Measurements from ENCODE around the gene RAPGEF1. TPM values are rescaled to one million over a fixed set of nuclear protein-coding genes. Genes with fewer than 3 reads are reported as not detected.

RAPGEF1 gene
- total RNA-seq, 1 donor from 2014 or later = 57.9 TPM

DNA sequence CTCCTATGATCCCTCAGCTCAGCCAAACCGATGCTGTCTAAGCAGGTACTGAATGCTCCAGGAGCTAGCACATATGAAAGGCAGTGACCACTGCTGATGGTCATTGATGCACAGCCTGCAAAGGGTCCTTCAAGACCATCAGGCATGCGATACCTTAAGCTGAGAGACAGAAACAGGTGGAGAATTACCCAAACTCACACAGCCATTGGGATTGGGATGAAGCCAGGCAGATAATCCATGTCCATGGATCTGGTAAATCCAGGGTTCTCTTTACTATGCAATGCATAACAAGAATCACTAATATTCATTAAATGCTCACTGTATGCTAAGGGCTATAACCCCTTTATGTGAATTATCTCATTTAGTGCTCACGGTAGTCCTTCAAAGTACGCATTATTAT lies 36.2 kb downstream of the RAPGEF1 start:
- H3K27ac ChIP-seq = no peak overlapping the region

DNA sequence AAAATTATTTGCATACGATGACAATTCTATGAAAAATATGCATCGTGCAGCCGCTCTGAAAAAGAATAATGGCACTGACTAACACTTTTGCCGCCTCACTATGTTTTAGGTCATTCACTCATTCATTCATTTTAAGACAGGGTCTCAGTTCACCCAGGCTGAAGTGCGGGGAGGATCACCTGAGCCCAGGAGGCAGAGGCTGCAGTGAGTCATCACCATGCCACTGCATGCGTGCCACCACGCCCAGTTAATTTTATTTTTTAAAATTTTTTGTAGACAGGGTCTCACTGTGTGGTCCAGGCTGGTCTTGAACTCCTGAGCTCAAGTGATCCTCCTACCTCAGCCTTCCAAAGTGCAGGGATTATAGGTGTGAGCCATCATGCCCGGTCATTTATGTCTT lies 37.0 kb downstream of the RAPGEF1 start:
- Histone ChIP-seq H3K4me3 (no peak overlapping the region), H3K27me3 (no peaks in the 10 kb centered on the region), H3K36me3 (no peaks in the 10 kb centered on the region), H3K9me3 (no peaks in the 10 kb centered on the region), H3K27ac (no peak overlapping the region), H3K4me1 (peaks cover 89% of the 10 kb centered on the region)
- intact Hi-C loops (cut with DNase I) = no loop called here
- TF ChIP-seq POLR2A (IDR thresholded peaks at IDR 0.05) (no peak), POLR2AphosphoS5 (IDR thresholded peaks at IDR 0.05; ENCODE audit: insufficient read depth in 1 of 2, low read depth in 1 of 2) (no peak)
- TF ChIP-seq, protein P1, sequence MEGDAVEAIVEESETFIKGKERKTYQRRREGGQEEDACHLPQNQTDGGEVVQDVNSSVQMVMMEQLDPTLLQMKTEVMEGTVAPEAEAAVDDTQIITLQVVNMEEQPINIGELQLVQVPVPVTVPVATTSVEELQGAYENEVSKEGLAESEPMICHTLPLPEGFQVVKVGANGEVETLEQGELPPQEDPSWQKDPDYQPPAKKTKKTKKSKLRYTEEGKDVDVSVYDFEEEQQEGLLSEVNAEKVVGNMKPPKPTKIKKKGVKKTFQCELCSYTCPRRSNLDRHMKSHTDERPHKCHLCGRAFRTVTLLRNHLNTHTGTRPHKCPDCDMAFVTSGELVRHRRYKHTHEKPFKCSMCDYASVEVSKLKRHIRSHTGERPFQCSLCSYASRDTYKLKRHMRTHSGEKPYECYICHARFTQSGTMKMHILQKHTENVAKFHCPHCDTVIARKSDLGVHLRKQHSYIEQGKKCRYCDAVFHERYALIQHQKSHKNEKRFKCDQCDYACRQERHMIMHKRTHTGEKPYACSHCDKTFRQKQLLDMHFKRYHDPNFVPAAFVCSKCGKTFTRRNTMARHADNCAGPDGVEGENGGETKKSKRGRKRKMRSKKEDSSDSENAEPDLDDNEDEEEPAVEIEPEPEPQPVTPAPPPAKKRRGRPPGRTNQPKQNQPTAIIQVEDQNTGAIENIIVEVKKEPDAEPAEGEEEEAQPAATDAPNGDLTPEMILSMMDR (IDR thresholded peaks at IDR 0.05) = no peak
- DNase-seq (ENCODE audit: extremely low spot score in 2 of 2) = no peak

More for the DNA sequence above, 36.2 kb downstream of the RAPGEF1 start:
- intact Hi-C loops (cut with DNase I) = no loop called here
- no peak for TF ChIP-seq POLR2AphosphoS5 (IDR thresholded peaks at IDR 0.05; ENCODE audit: insufficient read depth in 1 of 2, low read depth in 1 of 2)
- TF ChIP-seq, protein P1 (IDR thresholded peaks at IDR 0.05) = no peak
- no peak for TF ChIP-seq POLR2A (IDR thresholded peaks at IDR 0.05)
- H3K36me3 ChIP-seq = no peaks in the 10 kb centered on the region
- H3K9me3 ChIP-seq = no peaks in the 10 kb centered on the region
- peaks cover 89% of the 10 kb centered on the region for H3K4me1 ChIP-seq
- no peak overlapping the region for H3K4me3 ChIP-seq
- DNase-seq (ENCODE audit: extremely low spot score in 2 of 2) = no peak
- no peaks in the 10 kb centered on the region for H3K27me3 ChIP-seq

DNA sequence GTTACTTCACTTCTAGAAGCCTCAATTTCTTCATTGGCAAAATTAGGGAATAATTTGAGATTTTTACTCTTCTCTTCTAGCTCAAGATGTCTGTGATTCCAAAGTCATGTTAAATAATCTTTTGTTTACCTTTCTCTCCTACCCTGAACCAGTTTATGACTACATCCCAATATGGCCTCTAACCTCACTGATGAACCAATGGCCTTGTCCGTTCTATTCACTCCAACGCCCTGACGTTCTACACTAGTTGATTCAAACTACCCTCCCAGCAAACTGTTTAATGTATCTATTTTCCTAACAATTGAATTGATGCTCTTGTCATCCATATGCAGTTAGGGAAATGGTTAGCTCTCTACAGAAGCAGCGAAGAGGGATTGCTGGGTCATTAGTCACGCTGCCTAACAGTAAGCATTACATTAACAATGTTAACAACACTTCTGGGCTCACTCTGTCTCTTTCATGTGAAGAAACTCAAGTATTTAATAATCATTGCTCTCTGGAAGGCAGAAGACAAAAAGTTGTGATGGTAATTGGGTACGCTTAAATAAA lies 38.0 kb downstream of the RAPGEF1 start:
- no peaks in the 10 kb centered on the region for H3K36me3 ChIP-seq
- H3K9me3 ChIP-seq = no peaks in the 10 kb centered on the region
- H3K27ac ChIP-seq = no peak overlapping the region
- TF ChIP-seq POLR2AphosphoS5 (IDR thresholded peaks at IDR 0.05; ENCODE audit: insufficient read depth in 1 of 2, low read depth in 1 of 2) (no peak), POLR2A (IDR thresholded peaks at IDR 0.05) (no peak)
- TF ChIP-seq, protein P1 (IDR thresholded peaks at IDR 0.05) = no peak
- intact Hi-C loops (cut with DNase I) = no loop called here
- H3K4me1 ChIP-seq = peaks cover 89% of the 10 kb centered on the region
- no peaks in the 10 kb centered on the region for H3K27me3 ChIP-seq
- no peak overlapping the region for H3K4me3 ChIP-seq
- no peak for DNase-seq (ENCODE audit: extremely low spot score in 2 of 2)

DNA sequence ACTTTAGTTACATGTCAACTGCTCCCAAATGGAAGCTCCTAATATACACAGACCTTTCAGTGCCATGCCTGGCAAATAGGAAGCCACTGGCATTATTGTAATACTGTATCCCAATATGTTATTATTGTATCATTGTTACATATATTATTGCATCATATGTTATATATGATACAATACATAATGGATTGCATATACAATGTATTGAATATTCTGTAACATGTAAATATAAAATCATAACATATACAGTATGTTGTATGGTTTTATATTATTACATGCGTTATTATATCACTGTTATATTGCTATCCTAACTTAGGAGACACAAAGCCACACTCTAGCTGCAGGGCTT lies 38.5 kb downstream of the RAPGEF1 start:
- intact Hi-C loops (cut with DNase I) = no loop called here
- H3K36me3 ChIP-seq = no peaks in the 10 kb centered on the region
- H3K9me3 ChIP-seq = no peaks in the 10 kb centered on the region
- no peak overlapping the region for H3K4me3 ChIP-seq
- TF ChIP-seq, protein P1 (IDR thresholded peaks at IDR 0.05) = no peak
- TF ChIP-seq POLR2AphosphoS5 (IDR thresholded peaks at IDR 0.05; ENCODE audit: insufficient read depth in 1 of 2, low read depth in 1 of 2) (no peak), POLR2A (IDR thresholded peaks at IDR 0.05) (no peak)
- no peak overlapping the region for H3K27ac ChIP-seq
- no peaks in the 10 kb centered on the region for H3K27me3 ChIP-seq
- peaks cover 89% of the 10 kb centered on the region for H3K4me1 ChIP-seq
- DNase-seq (ENCODE audit: extremely low spot score in 2 of 2) = no peak

DNA sequence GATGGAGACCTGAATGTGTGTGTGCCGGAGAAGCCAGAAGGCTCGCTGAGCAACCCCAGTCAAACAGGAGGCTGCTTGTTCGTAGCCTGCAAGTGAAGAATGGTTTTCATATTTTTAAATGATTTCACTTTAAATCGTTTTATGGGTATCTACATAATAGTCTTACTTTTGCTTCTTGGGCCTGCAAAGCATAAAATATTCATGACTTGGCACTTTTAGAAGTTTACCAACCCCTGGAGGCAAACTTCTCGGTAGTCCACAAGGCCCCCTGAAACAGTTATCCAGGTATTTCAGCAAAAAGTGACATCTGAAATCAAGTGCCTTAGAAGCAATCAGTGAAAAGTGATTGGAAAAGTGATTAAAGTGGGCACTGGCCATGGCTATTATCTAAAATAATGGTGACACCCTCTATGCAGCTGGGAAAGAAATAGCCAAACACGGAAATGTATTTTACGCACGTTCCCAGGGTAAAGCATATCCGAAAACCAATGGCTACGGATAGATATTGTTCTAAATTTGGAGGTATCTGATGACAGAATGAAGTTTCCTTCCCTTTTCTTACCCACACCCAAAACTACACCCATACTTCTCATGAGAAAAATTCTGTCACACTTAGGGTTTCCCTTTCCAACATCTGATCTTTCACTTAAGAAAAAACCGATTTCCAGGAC lies 39.0 kb downstream of the RAPGEF1 start:
- intact Hi-C loops (cut with DNase I) = no loop called here
- Histone ChIP-seq H3K4me1 (peaks cover 84% of the 10 kb centered on the region), H3K36me3 (no peaks in the 10 kb centered on the region), H3K9me3 (no peaks in the 10 kb centered on the region), H3K27me3 (no peaks in the 10 kb centered on the region), H3K4me3 (no peak overlapping the region), H3K27ac (no peak overlapping the region)
- TF ChIP-seq POLR2A (IDR thresholded peaks at IDR 0.05) (no peak), POLR2AphosphoS5 (IDR thresholded peaks at IDR 0.05; ENCODE audit: insufficient read depth in 1 of 2, low read depth in 1 of 2) (no peak)
- TF ChIP-seq, protein P1 (IDR thresholded peaks at IDR 0.05) = no peak
- DNase-seq (ENCODE audit: extremely low spot score in 2 of 2) = no peak

Measured in vagina (tissue), 2 donors.